Measurements from ENCODE around the gene DDC.

DNA sequence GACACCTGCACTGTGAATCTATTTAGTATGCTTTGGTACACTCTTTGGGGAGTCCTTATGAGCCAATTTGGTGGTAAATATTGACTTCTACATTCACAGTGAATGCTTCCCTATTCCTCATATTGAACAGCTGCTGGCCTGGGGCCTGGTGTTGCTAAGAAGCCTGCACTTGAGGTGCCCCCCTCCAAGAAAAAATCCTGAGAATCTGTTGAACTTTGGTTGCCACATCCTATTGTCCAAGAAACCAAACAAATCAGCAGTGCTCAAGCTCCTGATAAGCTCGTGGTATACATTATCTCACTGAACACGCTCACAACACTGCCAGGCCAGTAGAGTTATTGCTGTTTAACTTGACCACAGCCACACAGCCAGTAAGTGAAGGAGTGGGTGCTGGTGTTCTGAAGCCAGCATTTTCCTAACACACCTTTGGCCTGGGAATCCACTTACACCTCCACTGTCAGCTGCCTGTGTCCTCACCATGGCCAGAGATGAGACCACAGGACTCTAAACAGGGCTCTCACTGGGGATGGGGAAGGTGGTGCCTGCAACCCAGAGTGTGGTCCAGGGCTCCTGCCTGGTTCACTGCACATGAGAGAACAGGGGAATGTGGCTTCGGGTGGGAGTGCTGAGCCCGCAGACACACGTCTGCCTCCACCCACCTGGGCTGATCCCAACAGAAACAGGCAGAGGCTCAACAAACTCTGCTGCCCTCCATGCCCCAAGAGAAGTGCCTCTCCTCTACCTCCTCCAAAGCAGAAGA, 6.7 kb downstream of the DDC start:
- TF ChIP-seq, protein P1, sequence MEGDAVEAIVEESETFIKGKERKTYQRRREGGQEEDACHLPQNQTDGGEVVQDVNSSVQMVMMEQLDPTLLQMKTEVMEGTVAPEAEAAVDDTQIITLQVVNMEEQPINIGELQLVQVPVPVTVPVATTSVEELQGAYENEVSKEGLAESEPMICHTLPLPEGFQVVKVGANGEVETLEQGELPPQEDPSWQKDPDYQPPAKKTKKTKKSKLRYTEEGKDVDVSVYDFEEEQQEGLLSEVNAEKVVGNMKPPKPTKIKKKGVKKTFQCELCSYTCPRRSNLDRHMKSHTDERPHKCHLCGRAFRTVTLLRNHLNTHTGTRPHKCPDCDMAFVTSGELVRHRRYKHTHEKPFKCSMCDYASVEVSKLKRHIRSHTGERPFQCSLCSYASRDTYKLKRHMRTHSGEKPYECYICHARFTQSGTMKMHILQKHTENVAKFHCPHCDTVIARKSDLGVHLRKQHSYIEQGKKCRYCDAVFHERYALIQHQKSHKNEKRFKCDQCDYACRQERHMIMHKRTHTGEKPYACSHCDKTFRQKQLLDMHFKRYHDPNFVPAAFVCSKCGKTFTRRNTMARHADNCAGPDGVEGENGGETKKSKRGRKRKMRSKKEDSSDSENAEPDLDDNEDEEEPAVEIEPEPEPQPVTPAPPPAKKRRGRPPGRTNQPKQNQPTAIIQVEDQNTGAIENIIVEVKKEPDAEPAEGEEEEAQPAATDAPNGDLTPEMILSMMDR (IDR thresholded peaks at IDR 0.05; ENCODE audit: insufficient read depth, low read length, poor library complexity, severe bottlenecking): no peak
- TF ChIP-seq EZH2phosphoT487 (conservative IDR thresholded peaks at IDR 0.05; ENCODE audit: low read length): no peak
